ENCODE measurements around the gene PET100.

PET100 gene

DNA sequence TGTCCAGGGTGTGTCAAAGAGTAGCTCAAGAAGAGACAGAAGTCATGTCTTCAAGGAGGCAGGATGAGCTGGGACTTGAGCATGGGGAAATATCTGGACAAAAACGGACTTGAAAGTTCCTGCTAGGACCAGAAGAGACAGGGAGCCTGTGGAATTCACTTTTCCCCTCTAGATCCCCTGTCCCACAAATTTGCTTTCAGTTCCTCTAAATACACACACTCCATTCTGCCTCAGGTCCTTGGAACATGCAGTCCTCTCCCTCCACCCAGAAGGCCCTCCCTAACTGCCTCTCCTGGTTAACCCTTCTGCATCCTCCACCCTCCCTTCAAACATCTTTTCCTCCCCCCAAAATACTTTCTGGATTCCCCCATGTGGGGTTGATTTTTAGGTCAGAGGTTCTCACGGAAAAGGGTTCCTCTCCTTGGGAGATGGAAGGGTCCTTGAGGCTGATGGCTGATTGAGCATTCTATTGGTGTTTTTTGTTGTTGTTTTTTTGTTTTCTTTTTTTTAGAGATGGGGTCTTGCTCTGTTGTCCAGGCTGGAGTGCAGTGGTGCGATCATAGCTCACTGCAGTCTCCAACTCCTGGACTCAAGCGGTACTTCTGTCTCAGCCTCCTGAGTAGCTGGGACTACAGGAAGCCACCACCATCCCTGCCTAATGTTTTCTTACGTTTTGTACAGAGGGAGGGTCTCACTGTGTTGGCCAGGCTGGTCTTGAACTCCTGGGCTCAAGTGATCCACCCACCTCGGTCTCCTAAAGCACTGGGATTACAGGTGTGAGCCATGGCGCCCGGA is 32.3 kb downstream of the PET100 start:
- TF ChIP-seq, protein P1, sequence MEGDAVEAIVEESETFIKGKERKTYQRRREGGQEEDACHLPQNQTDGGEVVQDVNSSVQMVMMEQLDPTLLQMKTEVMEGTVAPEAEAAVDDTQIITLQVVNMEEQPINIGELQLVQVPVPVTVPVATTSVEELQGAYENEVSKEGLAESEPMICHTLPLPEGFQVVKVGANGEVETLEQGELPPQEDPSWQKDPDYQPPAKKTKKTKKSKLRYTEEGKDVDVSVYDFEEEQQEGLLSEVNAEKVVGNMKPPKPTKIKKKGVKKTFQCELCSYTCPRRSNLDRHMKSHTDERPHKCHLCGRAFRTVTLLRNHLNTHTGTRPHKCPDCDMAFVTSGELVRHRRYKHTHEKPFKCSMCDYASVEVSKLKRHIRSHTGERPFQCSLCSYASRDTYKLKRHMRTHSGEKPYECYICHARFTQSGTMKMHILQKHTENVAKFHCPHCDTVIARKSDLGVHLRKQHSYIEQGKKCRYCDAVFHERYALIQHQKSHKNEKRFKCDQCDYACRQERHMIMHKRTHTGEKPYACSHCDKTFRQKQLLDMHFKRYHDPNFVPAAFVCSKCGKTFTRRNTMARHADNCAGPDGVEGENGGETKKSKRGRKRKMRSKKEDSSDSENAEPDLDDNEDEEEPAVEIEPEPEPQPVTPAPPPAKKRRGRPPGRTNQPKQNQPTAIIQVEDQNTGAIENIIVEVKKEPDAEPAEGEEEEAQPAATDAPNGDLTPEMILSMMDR (conservative IDR thresholded peaks at IDR 0.05), result no peak
- H3K27ac ChIP-seq, result no peak overlapping the region

DNA sequence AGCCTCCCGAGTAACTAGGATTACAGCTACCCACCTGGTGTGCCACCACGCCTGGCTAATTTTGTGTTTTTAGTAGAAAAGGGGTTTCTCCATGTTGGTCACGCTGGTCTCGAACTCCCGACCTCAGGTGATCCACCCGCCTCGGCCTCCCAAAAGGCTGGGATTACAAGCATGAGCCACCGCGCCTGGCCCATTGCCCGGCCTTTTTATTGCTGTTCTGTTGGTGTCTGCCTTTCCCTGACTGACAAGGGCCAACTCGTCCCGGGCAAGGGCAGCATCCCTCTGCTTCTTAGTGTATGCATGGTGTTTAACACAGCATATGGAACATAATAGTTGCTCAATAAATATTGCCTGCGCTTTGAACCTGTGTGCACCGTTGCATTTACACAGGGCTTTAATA is 33.1 kb downstream of the PET100 start:
- no peak overlapping the region for H3K27ac ChIP-seq
- TF ChIP-seq, protein P1 (conservative IDR thresholded peaks at IDR 0.05), result no peak

DNA sequence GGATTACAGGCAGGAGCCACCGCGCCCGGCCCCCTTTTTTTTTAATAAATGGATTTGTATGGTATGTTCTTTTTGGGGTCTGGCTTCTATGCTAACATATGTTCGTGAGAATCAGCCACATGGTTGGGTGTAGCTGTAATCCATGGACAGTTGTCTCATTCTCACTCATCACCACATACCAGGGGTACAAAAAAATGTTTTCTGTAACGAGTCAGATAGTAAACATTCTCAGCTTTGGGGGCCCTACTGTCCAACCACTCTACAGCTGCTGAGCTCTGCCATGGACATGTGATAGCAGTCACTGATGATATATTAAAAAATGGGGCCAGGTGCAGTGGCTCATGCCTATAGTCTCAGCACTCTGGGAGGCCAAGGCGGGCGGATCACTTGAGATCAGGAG is 34.1 kb downstream of the PET100 start:
- TF ChIP-seq, protein P1 (conservative IDR thresholded peaks at IDR 0.05), result no peak
- no peak overlapping the region for H3K27ac ChIP-seq

DNA sequence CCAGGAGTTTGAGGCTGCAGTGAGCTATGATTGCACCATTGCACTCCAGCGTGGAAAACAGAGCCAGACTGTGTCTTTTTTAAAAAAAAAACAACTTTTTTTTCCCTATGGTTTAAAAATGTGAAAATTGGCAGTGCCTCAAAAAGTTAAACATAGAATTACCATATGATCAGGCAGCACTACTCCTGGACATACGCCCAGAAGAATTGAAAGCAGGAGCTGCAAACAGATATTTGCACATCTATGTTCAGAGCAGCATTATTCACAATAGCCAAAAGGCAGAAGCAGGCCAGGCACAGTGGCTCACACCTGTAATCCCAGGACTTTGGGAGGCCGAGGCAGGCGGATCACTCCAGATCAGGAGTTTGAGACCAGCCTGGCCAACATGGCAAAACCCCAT is 35.5 kb downstream of the PET100 start:
- peak overlapping the region; percentile 28 for H3K27ac ChIP-seq
- TF ChIP-seq, protein P1 (conservative IDR thresholded peaks at IDR 0.05), result no peak

DNA sequence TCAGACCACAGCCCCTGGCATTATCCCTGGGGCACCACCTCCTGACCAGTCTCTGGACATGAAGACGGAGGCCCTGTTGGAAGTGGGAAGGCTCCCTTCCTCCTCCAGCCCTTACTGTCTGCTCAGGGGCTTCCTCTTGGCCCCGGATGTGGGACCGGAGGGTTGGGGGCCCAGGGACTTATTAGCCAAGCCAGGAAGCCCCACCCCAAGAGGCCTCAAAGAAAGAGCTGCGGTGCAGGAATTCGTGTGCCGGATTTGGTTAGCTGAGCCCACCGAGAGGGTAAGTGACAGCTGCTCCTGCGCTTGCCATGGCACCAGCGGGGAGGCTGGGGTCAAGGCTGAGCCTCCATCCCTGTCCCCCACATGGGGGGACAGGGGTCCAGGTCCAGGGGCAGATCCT is 39.2 kb downstream of the PET100 start, which contains the start of gene RETN:
RETN (plus strand) TSS at position 208 of the 400 bp plus-strand sequence. CDS start 278 bp downstream, outside the sequence.
- no peak within 1 kb of the TSS for H3K27ac ChIP-seq
- TF ChIP-seq, protein P1 (conservative IDR thresholded peaks at IDR 0.05), result no peak

DNA sequence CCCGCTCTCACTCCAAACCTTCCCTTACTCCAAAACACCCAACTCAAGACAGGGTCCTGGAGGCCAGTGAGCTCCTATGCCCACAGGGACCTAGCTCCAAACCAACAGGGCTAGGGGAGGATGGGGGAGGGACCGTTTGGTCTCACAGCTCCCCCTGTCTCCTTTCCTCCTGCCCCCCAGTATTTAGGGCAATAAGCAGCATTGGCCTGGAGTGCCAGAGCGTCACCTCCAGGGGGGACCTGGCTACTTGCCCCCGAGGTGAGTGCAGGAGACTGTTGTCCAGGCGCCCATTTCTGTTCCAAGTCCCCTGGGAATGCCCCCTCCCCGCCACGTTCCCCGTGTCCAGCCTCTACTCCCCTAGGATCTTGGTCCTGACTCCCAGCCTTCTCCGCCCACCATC is 40.0 kb downstream of the PET100 start:
- TF ChIP-seq, protein P1 (conservative IDR thresholded peaks at IDR 0.05), result no peak
- no peak overlapping the region for H3K27ac ChIP-seq

DNA sequence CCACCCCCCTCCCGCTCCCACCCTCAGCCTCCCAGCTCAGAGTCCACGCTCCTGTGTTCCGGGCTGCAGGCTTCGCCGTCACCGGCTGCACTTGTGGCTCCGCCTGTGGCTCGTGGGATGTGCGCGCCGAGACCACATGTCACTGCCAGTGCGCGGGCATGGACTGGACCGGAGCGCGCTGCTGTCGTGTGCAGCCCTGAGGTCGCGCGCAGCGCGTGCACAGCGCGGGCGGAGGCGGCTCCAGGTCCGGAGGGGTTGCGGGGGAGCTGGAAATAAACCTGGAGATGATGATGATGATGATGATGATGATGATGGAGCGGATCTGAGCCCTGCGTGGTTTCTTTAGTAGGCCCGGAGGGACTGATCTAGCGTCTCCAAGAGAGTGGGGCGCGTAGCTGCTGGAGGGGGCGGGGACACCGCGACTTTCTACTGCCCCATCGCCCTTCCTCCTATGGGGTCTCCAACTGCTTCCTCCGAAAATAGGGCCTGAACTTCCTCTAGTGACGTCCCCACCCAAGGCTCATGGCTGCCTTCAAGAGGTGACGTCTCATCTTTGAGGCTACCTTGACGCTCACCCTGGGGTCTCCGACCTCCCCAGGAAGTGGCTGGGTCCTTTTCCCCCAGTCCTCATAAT is 40.7 kb downstream of the PET100 start:
- TF ChIP-seq, protein P1 (conservative IDR thresholded peaks at IDR 0.05), result no peak
- no peak overlapping the region for H3K27ac ChIP-seq
